Measurements from ENCODE around the gene RAB7B.

Gene RAB7B

GRCh38 chr1:205976036-205976435, 27.2 kb downstream of the RAB7B start:
- no peaks in the 10 kb centered on the region for H3K36me3 ChIP-seq
- H3K9me3 ChIP-seq = no peaks in the 10 kb centered on the region
- H3K27ac ChIP-seq = no peak overlapping the region
- no peaks in the 10 kb centered on the region for H3K4me1 ChIP-seq (ENCODE audit: control insufficient read depth in 1 of 2, insufficient read depth in 1 of 2, low read depth in 1 of 2, low read length in 1 of 2)
- no peak for TF ChIP-seq CTCF (IDR thresholded peaks at IDR 0.05)
- H3K4me3 ChIP-seq (ENCODE audit: low read depth in 1 of 2, low read length in 1 of 2) = no peak overlapping the region
- no peaks in the 10 kb centered on the region for H3K27me3 ChIP-seq

- Histone ChIP-seq H3K9me3 (no peaks in the 10 kb centered on the region), H3K27me3 (no peaks in the 10 kb centered on the region), H3K36me3 (no peaks in the 10 kb centered on the region), H3K4me3 (ENCODE audit: low read depth in 1 of 2, low read length in 1 of 2) (no peak overlapping the region), H3K4me1 (ENCODE audit: control insufficient read depth in 1 of 2, insufficient read depth in 1 of 2, low read depth in 1 of 2, low read length in 1 of 2) (no peaks in the 10 kb centered on the region), H3K27ac (no peak overlapping the region)
- TF ChIP-seq CTCF (IDR thresholded peaks at IDR 0.05) = no peak
Measured at GRCh38 chr1:205975387-205975998, 27.7 kb downstream of the RAB7B start.

GRCh38 chr1:205974712-205975111, 28.5 kb downstream of the RAB7B start:
- Histone ChIP-seq H3K27me3 (no peaks in the 10 kb centered on the region), H3K27ac (no peak overlapping the region), H3K36me3 (no peaks in the 10 kb centered on the region), H3K4me3 (ENCODE audit: low read depth in 1 of 2, low read length in 1 of 2) (no peak overlapping the region), H3K4me1 (ENCODE audit: control insufficient read depth in 1 of 2, insufficient read depth in 1 of 2, low read depth in 1 of 2, low read length in 1 of 2) (no peaks in the 10 kb centered on the region), H3K9me3 (no peaks in the 10 kb centered on the region)
- TF ChIP-seq CTCF (IDR thresholded peaks at IDR 0.05) = no peak

GRCh38 chr1:205973377-205974232, 29.6 kb downstream of the RAB7B start:
- Histone ChIP-seq H3K27me3 (no peaks in the 10 kb centered on the region), H3K4me1 (ENCODE audit: control insufficient read depth in 1 of 2, insufficient read depth in 1 of 2, low read depth in 1 of 2, low read length in 1 of 2) (no peaks in the 10 kb centered on the region), H3K4me3 (ENCODE audit: low read depth in 1 of 2, low read length in 1 of 2) (no peak overlapping the region), H3K9me3 (no peaks in the 10 kb centered on the region), H3K36me3 (no peaks in the 10 kb centered on the region), H3K27ac (no peak overlapping the region)
- TF ChIP-seq CTCF (IDR thresholded peaks at IDR 0.05) = no peak

GRCh38 chr1:205972491-205973168, 30.6 kb downstream of the RAB7B start:
- Histone ChIP-seq H3K9me3 (no peaks in the 10 kb centered on the region), H3K4me1 (ENCODE audit: control insufficient read depth in 1 of 2, insufficient read depth in 1 of 2, low read depth in 1 of 2, low read length in 1 of 2) (no peaks in the 10 kb centered on the region), H3K27ac (no peak overlapping the region), H3K4me3 (ENCODE audit: low read depth in 1 of 2, low read length in 1 of 2) (no peak overlapping the region), H3K36me3 (no peaks in the 10 kb centered on the region), H3K27me3 (no peaks in the 10 kb centered on the region)
- no peak for TF ChIP-seq CTCF (IDR thresholded peaks at IDR 0.05)
